HepG2 (cell line): ENCODE measurements around the gene ACBD3. TPM values are rescaled to one million over a fixed set of nuclear protein-coding genes. Genes with fewer than 3 reads are reported as not detected.

ENCODE experiments used
- ETV5 ChIP-seq: IDR thresholded peaks from 2 replicates; pipeline ENCODE4 v1.6.1; 2018; ENCODE audit warnings: missing biosample characterization, missing genetic modification reagents, inconsistent platforms, borderline replicate concordance
- FOXC1 ChIP-seq: sonication (generic); formaldehyde crosslinking; IDR thresholded peaks from 2 replicates; pipeline ENCODE4 v1.8.0; 2022; ENCODE audit warnings: mild to moderate bottlenecking, missing genetic modification reagents, borderline replicate concordance
- MYC ChIP-seq: sonication (generic); formaldehyde crosslinking; IDR thresholded peaks from 2 replicates; pipeline ENCODE4 v1.9.0; 2021; ENCODE audit warnings: missing genetic modification reagents, borderline replicate concordance
- POLR2G ChIP-seq: fragments of 200-400 bp; formaldehyde crosslinking; IDR thresholded peaks from 2 replicates; pipeline ENCODE4 v1.6.1; 2018; ENCODE audit warnings: mild to moderate bottlenecking, low read depth, low read length, moderate library complexity
- RFX1 ChIP-seq: fragments of 450-650 bp; IDR thresholded peaks from 2 replicates; pipeline ENCODE4 v1.6.1; 2017
- RXRA ChIP-seq: sonication (generic); formaldehyde crosslinking; IDR thresholded peaks from 2 replicates; pipeline ENCODE4 v1.5.1; 2020; ENCODE audit warnings: missing genetic modification reagents
- RXRB ChIP-seq: IDR thresholded peaks from 2 replicates; pipeline ENCODE4 v1.6.1; 2016; ENCODE audit warnings: borderline replicate concordance, missing genetic modification reagents, missing compliant biosample characterization
- SAFB2 ChIP-seq: sonication (generic); formaldehyde crosslinking; IDR thresholded peaks from 2 replicates; pipeline ENCODE4 v1.5.1; 2020; ENCODE audit warnings: missing genetic modification reagents, low read depth, mild to moderate bottlenecking, borderline replicate concordance
- SCMH1 ChIP-seq: sonication (generic); formaldehyde crosslinking; IDR thresholded peaks from 2 replicates; pipeline ENCODE4 v1.9.0; 2021; ENCODE audit warnings: missing genetic modification reagents, mild to moderate bottlenecking, borderline replicate concordance
- SNAPC5 ChIP-seq: sonication (generic); formaldehyde crosslinking; IDR thresholded peaks from 2 replicates; pipeline ENCODE4 v1.8.1; 2023; ENCODE audit warnings: mild to moderate bottlenecking, missing genetic modification reagents, borderline replicate concordance
- TCF7L2 ChIP-seq: IDR thresholded peaks from 2 replicates; pipeline ENCODE4 v1.6.1; 2011; ENCODE audit warnings: mild to moderate bottlenecking, low read depth, low read length, moderate library complexity
- TEAD3 ChIP-seq: optimal IDR thresholded peaks from 2 replicates; pipeline ENCODE3; 2016; ENCODE audit warnings: borderline replicate concordance
- THRA ChIP-seq: sonication (generic); formaldehyde crosslinking; IDR thresholded peaks from 2 replicates; pipeline ENCODE4 v1.4.0; 2020; ENCODE audit warnings: missing genetic modification reagents, borderline replicate concordance
- UBTF ChIP-seq: sonication (generic); formaldehyde crosslinking; IDR thresholded peaks from 2 replicates; pipeline ENCODE4 v1.4.0; 2020; ENCODE audit warnings: mild to moderate bottlenecking, missing genetic modification reagents
- ZFP91 ChIP-seq: sonication (generic); formaldehyde crosslinking; IDR thresholded peaks from 2 replicates; pipeline ENCODE4 v1.9.0; 2022; ENCODE audit warnings: missing genetic modification reagents, mild to moderate bottlenecking, borderline replicate concordance
- ZNF160 ChIP-seq: sonication (generic); formaldehyde crosslinking; IDR thresholded peaks from 2 replicates; pipeline ENCODE4 v1.8.0; 2022; ENCODE audit warnings: mild to moderate bottlenecking, inconsistent platforms, missing genetic modification reagents
- ZNF17 ChIP-seq: sonication (generic); formaldehyde crosslinking; IDR thresholded peaks from 2 replicates; pipeline ENCODE4 v1.5.0; 2020; ENCODE audit warnings: mild to moderate bottlenecking, missing genetic modification reagents
- ZNF230 ChIP-seq: sonication (generic); formaldehyde crosslinking; IDR thresholded peaks from 2 replicates; pipeline ENCODE4 v1.4.0; 2020; ENCODE audit warnings: mild to moderate bottlenecking, missing genetic modification reagents
- ZNF331 ChIP-seq: sonication (generic); formaldehyde crosslinking; IDR thresholded peaks from 2 replicates; pipeline ENCODE4 v1.4.0; 2020; ENCODE audit warnings: missing genetic modification reagents
- ZNF570 ChIP-seq: sonication (generic); formaldehyde crosslinking; IDR thresholded peaks from 2 replicates; pipeline ENCODE4 v1.4.0; 2020; ENCODE audit warnings: mild to moderate bottlenecking, missing genetic modification reagents, borderline replicate concordance
- ZNF629 ChIP-seq: sonication (generic); formaldehyde crosslinking; conservative IDR thresholded peaks from 2 replicates; pipeline ENCODE4 v1.5.0; 2020; ENCODE audit warnings: missing genetic modification reagents
- ZNF770 ChIP-seq: sonication (generic); formaldehyde crosslinking; IDR thresholded peaks from 2 replicates; pipeline ENCODE4 v1.5.0; 2020; ENCODE audit warnings: mild to moderate bottlenecking, missing genetic modification reagents
- polyA plus RNA-seq, 8 experiments: library from polyadenylated mRNA; depleted of rRNA in 3 of 8; stranded (reverse) in 7 of 8; unstranded in 1 of 8; fragments of >200 nt; fragmentation: Illumina TruSeq in 4 of 8; extraction: Trizol in 4 of 8; gene quantifications; 2 replicates each; pipeline versions ENCODE4 v1.2.1 to v1.2.3, GENCODE V29; 2011 to 2016; ENCODE audit warnings: low read depth in 4 of 8, missing spikeins in 1 of 8, mixed read lengths in 1 of 8; ENCODE audit not compliant: insufficient read depth in 1 of 8
- total RNA-seq, 5 experiments: library from RNA; depleted of rRNA; stranded (reverse); fragments of >200 nt; fragmentation: Illumina TruSeq; extraction: Trizol; gene quantifications; 2 replicates each; pipeline ENCODE4 v1.2.3, GENCODE V29; 2016; ENCODE audit warnings: low read depth in 1 of 5

The ACBD3 gene
- total and polyA plus RNA-seq, 2 of the 13 experiments (the other 11 are each of a cell fraction or from before 2014, with no cell fraction given): 24.3 to 39.3 TPM

GRCh38 chr1:226110249-226111097 lies 76.1 kb downstream of the ACBD3 start (continued):
- peak; percentile 87 for TF ChIP-seq UBTF
- TF ChIP-seq ZFP91: peak; percentile 26; the same call in 1 of the 2 replicates
- TF ChIP-seq SCMH1 (CRISPR knock-in tag): no peak
- TF ChIP-seq SNAPC5 (CRISPR knock-in tag): no peak
- no peak for TF ChIP-seq ZNF629 (CRISPR knock-in tag)
- peak; percentile 40; the same call in 1 of the 2 replicates for TF ChIP-seq MYC (CRISPR knock-in tag)
- no peak for TF ChIP-seq TCF7L2
- TF ChIP-seq FOXC1 (CRISPR knock-in tag): peak; percentile 62; the same call in 1 of the 2 replicates
- TF ChIP-seq ZNF331 (CRISPR knock-in tag): no peak
- 0 out of 2 replicates have a peak, but pooled peaks have one; percentile 42 for TF ChIP-seq ZNF770 (CRISPR knock-in tag)
- TF ChIP-seq POLR2G: peak; percentile 40; the same call in 1 of the 2 replicates
- TF ChIP-seq THRA (CRISPR knock-in tag): no peak
- TF ChIP-seq TEAD3 (CRISPR knock-in tag): no peak
- no peak for TF ChIP-seq ZNF570 (CRISPR knock-in tag)
- peak; percentile 22; the same call in 1 of the 2 replicates for TF ChIP-seq ETV5 (CRISPR knock-in tag)
- peak; percentile 20; the same call in 1 of the 2 replicates for TF ChIP-seq RXRA (CRISPR knock-in tag)
- no peak for TF ChIP-seq RFX1
- TF ChIP-seq RXRB (CRISPR knock-in tag): 0 out of 2 replicates have a peak, but pooled peaks have one; percentile 6
- no peak for TF ChIP-seq ZNF160
- no peak for TF ChIP-seq ZNF230
- no peak for TF ChIP-seq SAFB2 (CRISPR knock-in tag)
- no peak for TF ChIP-seq ZNF17 (CRISPR knock-in tag)
